Parathyroid adenoma (tissue), 2 donors: ENCODE results near the gene FSTL4.

Source experiments
- H2AFZ ChIP-seq: fragments of 300-600 bp; sonication (generic); one replicate; pipeline ENCODE4 v1.7.0; 2017; ENCODE audit warnings: antibody characterized with exemption, mild to moderate bottlenecking
- H3K27ac ChIP-seq: fragments of 300-600 bp; sonication (generic); one replicate; pipeline ENCODE4 v1.7.0; 2017
- H3K27me3 ChIP-seq: fragments of 300-600 bp; sonication (generic); one replicate; pipeline ENCODE4 v1.7.0; 2017; ENCODE audit warnings: low read length; ENCODE audit not compliant: control insufficient read depth, insufficient read depth
- H3K36me3 ChIP-seq: fragments of 300-600 bp; sonication (generic); one replicate; pipeline ENCODE4 v1.7.0; 2017; ENCODE audit warnings: low read length; ENCODE audit not compliant: control insufficient read depth, insufficient read depth
- H3K4me1 ChIP-seq: fragments of 300-600 bp; sonication (generic); one replicate; pipeline ENCODE4 v1.7.0; 2017; ENCODE audit warnings: control low read depth
- H3K4me2 ChIP-seq: fragments of 300-600 bp; sonication (generic); one replicate; pipeline ENCODE4 v1.7.0; 2017; ENCODE audit warnings: low read length
- H3K4me3 ChIP-seq: fragments of 300-600 bp; sonication (generic); one replicate; pipeline ENCODE4 v1.7.0; 2017; ENCODE audit warnings: low read depth, low read length
- H3K79me2 ChIP-seq: fragments of 300-600 bp; sonication (generic); one replicate; pipeline ENCODE4 v1.7.0; 2017; ENCODE audit warnings: control low read depth
- H3K9ac ChIP-seq: fragments of 300-600 bp; sonication (generic); one replicate; pipeline ENCODE4 v1.7.0; 2017; ENCODE audit warnings: mild to moderate bottlenecking
- H3K9me3 ChIP-seq: fragments of 300-600 bp; sonication (generic); one replicate; pipeline ENCODE4 v1.7.0; 2017; ENCODE audit warnings: low read length; ENCODE audit not compliant: control insufficient read depth
- CTCF ChIP-seq: fragments of 300-600 bp; sonication (generic); IDR thresholded peaks from one replicate; pipeline ENCODE4 v1.7.0; 2017; ENCODE audit warnings: antibody characterized with exemption, mild to moderate bottlenecking
- donor health status: primary hyperparathyroidism.

FSTL4 gene

GRCh38 chr5:133469252-133469651, 143.1 kb downstream of the FSTL4 start:
- no peaks in the 10 kb centered on the region for H3K9me3 ChIP-seq
- H3K9ac ChIP-seq, result no peak overlapping the region
- no peak for TF ChIP-seq CTCF
- H2AFZ ChIP-seq, result no peak overlapping the region
- no peaks in the 10 kb centered on the region for H3K36me3 ChIP-seq
- no peak overlapping the region for H3K27ac ChIP-seq
- H3K79me2 ChIP-seq, result no peaks in the 10 kb centered on the region
- H3K4me1 ChIP-seq, result peaks cover 9% of the 10 kb centered on the region
- no peak overlapping the region for H3K4me3 ChIP-seq
- no peak overlapping the region for H3K4me2 ChIP-seq
- no peaks in the 10 kb centered on the region for H3K27me3 ChIP-seq

- no peak for TF ChIP-seq CTCF
- Histone ChIP-seq H3K4me3 (no peak overlapping the region), H3K4me1 (peaks cover 15% of the 10 kb centered on the region), H3K27me3 (no peaks in the 10 kb centered on the region), H3K36me3 (no peaks in the 10 kb centered on the region), H2AFZ (no peak overlapping the region), H3K4me2 (no peak overlapping the region), H3K9me3 (no peaks in the 10 kb centered on the region), H3K79me2 (no peaks in the 10 kb centered on the region), H3K9ac (no peak overlapping the region), H3K27ac (no peak overlapping the region)
These were observed 143.7 kb downstream of the FSTL4 start for GRCh38 chr5:133468596-133468995.

- Histone ChIP-seq H3K27ac (no peak overlapping the region), H3K4me1 (peaks cover 19% of the 10 kb centered on the region), H2AFZ (no peak overlapping the region), H3K36me3 (no peaks in the 10 kb centered on the region), H3K4me2 (no peak overlapping the region), H3K79me2 (no peaks in the 10 kb centered on the region), H3K4me3 (no peak overlapping the region), H3K9me3 (no peaks in the 10 kb centered on the region), H3K27me3 (no peaks in the 10 kb centered on the region), H3K9ac (no peak overlapping the region)
- no peak for TF ChIP-seq CTCF
These were observed 144.4 kb downstream of the FSTL4 start for GRCh38 chr5:133467826-133468463.

GRCh38 chr5:133467335-133467779, 145.0 kb downstream of the FSTL4 start:
- Histone ChIP-seq H3K9ac (no peak overlapping the region), H3K27ac (no peak overlapping the region), H3K4me1 (peaks cover 19% of the 10 kb centered on the region), H3K36me3 (no peaks in the 10 kb centered on the region), H3K9me3 (no peaks in the 10 kb centered on the region), H3K27me3 (no peaks in the 10 kb centered on the region), H3K4me2 (no peak overlapping the region), H2AFZ (no peak overlapping the region), H3K4me3 (no peak overlapping the region), H3K79me2 (no peaks in the 10 kb centered on the region)
- no peak for TF ChIP-seq CTCF
